ENCODE measurements around the gene CDKN2AIP.

CDKN2AIP gene

GRCh38 chr4:183448436-183448835 is 4.0 kb downstream of the CDKN2AIP start:
- H3K9me2 ChIP-seq (replicated peaks; ENCODE audit: low read depth, low read length) = no peaks in the 10 kb centered on the region

DNA sequence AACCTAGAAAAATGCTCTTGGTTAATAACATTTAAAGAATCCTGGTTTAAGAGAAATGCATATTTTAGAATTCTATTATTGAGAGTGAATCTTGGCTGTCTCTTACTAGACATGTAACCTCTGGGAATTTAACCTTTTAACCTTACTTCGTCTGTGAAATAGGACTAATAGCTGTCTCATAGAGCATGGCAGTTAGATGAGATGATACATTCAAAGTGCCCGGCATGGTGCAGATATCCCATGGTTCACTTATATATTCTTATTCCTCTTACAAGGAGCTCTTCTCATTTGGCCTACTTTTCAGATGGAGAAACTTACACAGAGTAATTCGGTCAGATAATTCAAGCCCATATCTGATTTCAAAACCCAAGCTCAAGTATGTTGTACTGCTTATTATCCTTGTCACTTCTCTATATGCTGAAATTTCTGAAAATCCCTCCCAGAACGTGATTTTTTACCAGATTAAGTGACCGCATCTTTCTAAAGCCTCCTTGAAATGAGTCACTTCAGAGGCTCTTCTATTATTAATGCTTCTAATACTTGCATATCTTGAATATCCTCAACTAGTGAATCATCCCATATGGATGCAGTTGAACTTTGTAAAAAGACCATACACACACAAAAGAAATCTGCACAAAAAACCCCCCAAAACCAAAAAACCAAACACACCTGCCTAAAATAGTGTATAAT is 4.9 kb downstream of the CDKN2AIP start:
- H3K4me1 ChIP-seq (ENCODE audit: insufficient read depth, low read length, poor library complexity, severe bottlenecking) = peaks cover 46% of the 10 kb centered on the region
- no peak for TF ChIP-seq CTCF (conservative IDR thresholded peaks at IDR 0.05; ENCODE audit: low read length)
- TF ChIP-seq EZH2phosphoT487 (IDR thresholded peaks at IDR 0.05; ENCODE audit: borderline replicate concordance) = no peak
- no peaks in the 10 kb centered on the region for H3K27me3 ChIP-seq (ENCODE audit: insufficient read depth, low read length, poor library complexity, severe bottlenecking)
- peaks cover 64% of the 10 kb centered on the region for H3K79me2 ChIP-seq (ENCODE audit: insufficient read depth, low read length)
- H3K9me3 ChIP-seq (ENCODE audit: insufficient read depth, low read depth, low read length) = no peaks in the 10 kb centered on the region
- peak overlapping the region; percentile 99 for H3K4me2 ChIP-seq (ENCODE audit: low read depth, low read length, poor library complexity, severe bottlenecking)
- peak overlapping the region; percentile 84 for H3K4me3 ChIP-seq (ENCODE audit: low read length, poor library complexity, severe bottlenecking)
- H4K20me1 ChIP-seq (ENCODE audit: insufficient read depth, low read length, poor library complexity, severe bottlenecking) = peaks cover 54% of the 10 kb centered on the region
- H3K9me2 ChIP-seq (replicated peaks; ENCODE audit: low read depth, low read length) = no peaks in the 10 kb centered on the region
- peak overlapping the region; percentile 98 for H3K9ac ChIP-seq (ENCODE audit: low read depth, low read length, poor library complexity, severe bottlenecking)
- peaks cover 33% of the 10 kb centered on the region for H3K36me3 ChIP-seq (ENCODE audit: insufficient read depth, low read length)
- H2AFZ ChIP-seq (ENCODE audit: low read length) = no peak overlapping the region
- H3F3A ChIP-seq (ENCODE audit: low read depth) = peaks cover 16% of the 10 kb centered on the region; the same call in 1 of the 2 replicates

More at GRCh38 chr4:183448436-183448835, 4.0 kb downstream of the CDKN2AIP start:
- no peaks in the 10 kb centered on the region for H3K9me3 ChIP-seq (ENCODE audit: insufficient read depth, low read depth, low read length)
- peak overlapping the region; percentile 99 for H3K4me2 ChIP-seq (ENCODE audit: low read depth, low read length, poor library complexity, severe bottlenecking)
- H2AFZ ChIP-seq (ENCODE audit: low read length) = no peak overlapping the region
- peaks cover 33% of the 10 kb centered on the region for H3K36me3 ChIP-seq (ENCODE audit: insufficient read depth, low read length)
- H3K27me3 ChIP-seq (ENCODE audit: insufficient read depth, low read length, poor library complexity, severe bottlenecking) = no peaks in the 10 kb centered on the region
- H3K9ac ChIP-seq (ENCODE audit: low read depth, low read length, poor library complexity, severe bottlenecking) = peak overlapping the region; percentile 98
- H3F3A ChIP-seq (ENCODE audit: low read depth) = peaks cover 16% of the 10 kb centered on the region; the same call in 1 of the 2 replicates
- H3K4me3 ChIP-seq (ENCODE audit: low read length, poor library complexity, severe bottlenecking) = peak overlapping the region; percentile 84
- no peak for TF ChIP-seq CTCF (conservative IDR thresholded peaks at IDR 0.05; ENCODE audit: low read length)
- TF ChIP-seq EZH2phosphoT487 (IDR thresholded peaks at IDR 0.05; ENCODE audit: borderline replicate concordance) = no peak
- peaks cover 48% of the 10 kb centered on the region for H3K4me1 ChIP-seq (ENCODE audit: insufficient read depth, low read length, poor library complexity, severe bottlenecking)
- peaks cover 66% of the 10 kb centered on the region for H3K79me2 ChIP-seq (ENCODE audit: insufficient read depth, low read length)
- H4K20me1 ChIP-seq (ENCODE audit: insufficient read depth, low read length, poor library complexity, severe bottlenecking) = peaks cover 54% of the 10 kb centered on the region

DNA sequence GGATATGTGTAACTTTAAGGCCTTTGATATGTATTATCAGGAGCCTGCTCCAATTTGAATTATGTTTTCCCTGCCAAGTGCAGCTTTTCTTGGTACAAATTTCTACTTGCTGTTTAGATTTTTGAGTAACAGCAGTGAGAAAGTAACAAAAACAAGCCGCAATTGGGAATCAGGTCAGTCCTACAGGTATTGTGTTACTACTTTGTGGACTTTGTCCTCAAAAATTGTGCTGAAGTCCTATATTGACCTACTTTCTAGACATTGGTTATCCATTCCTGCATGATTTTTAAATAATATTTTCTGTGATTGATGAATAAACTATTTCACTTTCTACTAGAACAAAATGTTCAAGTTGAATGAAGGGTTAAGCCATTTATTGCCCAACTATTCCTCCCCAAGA is 5.7 kb downstream of the CDKN2AIP start:
- peaks cover 12% of the 10 kb centered on the region; the same call in 1 of the 2 replicates for H3F3A ChIP-seq (ENCODE audit: low read depth)
- H3K9me3 ChIP-seq (ENCODE audit: insufficient read depth, low read depth, low read length) = no peaks in the 10 kb centered on the region
- no peak for TF ChIP-seq EZH2phosphoT487 (IDR thresholded peaks at IDR 0.05; ENCODE audit: borderline replicate concordance)
- no peak for TF ChIP-seq CTCF (conservative IDR thresholded peaks at IDR 0.05; ENCODE audit: low read length)
- H3K4me3 ChIP-seq (ENCODE audit: low read length, poor library complexity, severe bottlenecking) = peak overlapping the region; percentile 84
- H3K9ac ChIP-seq (ENCODE audit: low read depth, low read length, poor library complexity, severe bottlenecking) = peak overlapping the region; percentile 98
- peak overlapping the region; percentile 99 for H3K4me2 ChIP-seq (ENCODE audit: low read depth, low read length, poor library complexity, severe bottlenecking)
- no peaks in the 10 kb centered on the region for H3K27me3 ChIP-seq (ENCODE audit: insufficient read depth, low read length, poor library complexity, severe bottlenecking)
- peaks cover 54% of the 10 kb centered on the region for H3K4me1 ChIP-seq (ENCODE audit: insufficient read depth, low read length, poor library complexity, severe bottlenecking)
- H2AFZ ChIP-seq (ENCODE audit: low read length) = no peak overlapping the region
- H3K79me2 ChIP-seq (ENCODE audit: insufficient read depth, low read length) = peaks cover 58% of the 10 kb centered on the region
- H4K20me1 ChIP-seq (ENCODE audit: insufficient read depth, low read length, poor library complexity, severe bottlenecking) = peaks cover 49% of the 10 kb centered on the region
- H3K9me2 ChIP-seq (replicated peaks; ENCODE audit: low read depth, low read length) = no peaks in the 10 kb centered on the region
- peaks cover 33% of the 10 kb centered on the region for H3K36me3 ChIP-seq (ENCODE audit: insufficient read depth, low read length)

Data from Loucy (cell line).